Head of caudate nucleus (tissue), 42 donors: ENCODE results near the gene ASXL1.

ENCODE experiments used
- DNase-seq, 42 donors: peaks; one replicate each; pipeline versions ENCODE4 v3.0.0 to v3.0.0-alpha.2; 2020 to 2021; ENCODE audit warnings: mixed read lengths in 7 of 42
- intact Hi-C: fragments of 100-400 bp; cut with DNase I; formaldehyde crosslinking; loops from one replicate; pipeline ENCODE4 v1.15.0; 2022

Gene ASXL1

GRCh38 chr20:32466739-32467505, 108.8 kb downstream of the ASXL1 start:
- DNase-seq: peak in 5 of 42 donors; percentile 48 to 66 (median 48)
- intact Hi-C loops: loop anchor here (2.0 kb wide), 1 partner anchor 16 kb away; no protein-coding TSS in a partner anchor

GRCh38 chr20:32467506-32468312, 109.6 kb downstream of the ASXL1 start:
- no peak for DNase-seq
- intact Hi-C loops: loop anchor here (2.0 kb wide), 1 partner anchor 15 kb away; no protein-coding TSS in a partner anchor

DNA sequence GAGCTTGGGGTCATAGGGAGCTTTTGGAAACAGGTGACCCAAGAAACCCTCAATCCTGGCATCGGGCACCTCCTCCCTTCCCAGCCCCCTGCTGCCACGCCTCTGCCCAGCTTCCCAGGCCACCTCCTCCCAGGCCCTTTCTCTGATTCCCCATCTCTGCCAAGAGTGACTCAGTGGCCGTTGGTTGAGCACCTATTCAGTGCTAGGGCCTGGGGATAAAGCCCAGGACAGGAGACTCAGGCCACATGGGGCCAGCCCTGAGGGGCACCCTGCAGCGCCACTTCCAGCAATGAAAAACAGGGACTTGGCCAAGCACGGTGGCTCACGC, 110.1 kb downstream of the ASXL1 start:
- DNase-seq: no peak
- intact Hi-C loops: no loop called here

GRCh38 chr20:32468860-32469259, 110.7 kb downstream of the ASXL1 start:
- DNase-seq: no peak
- intact Hi-C loops: no loop called here

DNA sequence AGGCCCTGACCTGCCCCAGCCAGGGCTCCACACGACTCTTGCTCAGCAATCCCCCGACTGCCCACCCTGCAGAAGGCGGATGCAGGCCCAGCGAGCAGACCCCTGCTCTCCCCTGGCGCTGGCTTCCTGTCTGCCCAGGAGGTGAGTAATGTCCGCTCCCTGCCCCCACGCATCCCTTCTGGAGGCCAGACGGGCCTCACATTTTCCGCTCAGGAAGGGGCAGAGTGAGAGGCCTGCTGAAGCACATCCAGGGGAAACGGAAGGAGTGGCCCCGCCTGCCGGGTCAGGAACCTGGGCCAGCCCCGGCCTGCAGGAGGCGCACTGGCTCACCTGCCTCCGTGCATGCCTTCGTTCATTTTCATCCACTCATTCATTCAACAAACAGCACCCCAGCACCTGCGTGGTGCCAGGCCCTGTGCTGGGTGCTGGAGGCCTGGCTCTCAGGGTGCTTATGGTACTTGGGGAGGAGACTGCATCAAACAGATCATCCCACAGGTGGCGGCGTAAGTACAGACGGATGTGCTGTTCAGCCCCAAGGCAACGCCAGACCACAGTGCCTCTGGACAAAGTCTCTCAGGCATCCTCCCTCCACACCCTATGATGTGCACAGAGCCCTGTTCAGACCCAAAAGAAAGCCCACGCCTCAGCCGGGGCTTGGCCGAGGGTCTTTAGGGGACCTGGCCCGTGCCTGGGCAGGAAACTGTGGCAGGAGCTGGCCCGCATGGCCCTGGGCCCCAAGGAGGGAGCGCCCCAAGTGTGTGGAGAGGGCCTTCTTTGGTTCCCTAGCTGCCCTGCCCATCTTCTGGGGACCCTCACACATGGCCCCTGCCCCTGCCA, 112.1 kb downstream of the ASXL1 start:
- intact Hi-C loops: no loop called here
- DNase-seq: no peak

DNA sequence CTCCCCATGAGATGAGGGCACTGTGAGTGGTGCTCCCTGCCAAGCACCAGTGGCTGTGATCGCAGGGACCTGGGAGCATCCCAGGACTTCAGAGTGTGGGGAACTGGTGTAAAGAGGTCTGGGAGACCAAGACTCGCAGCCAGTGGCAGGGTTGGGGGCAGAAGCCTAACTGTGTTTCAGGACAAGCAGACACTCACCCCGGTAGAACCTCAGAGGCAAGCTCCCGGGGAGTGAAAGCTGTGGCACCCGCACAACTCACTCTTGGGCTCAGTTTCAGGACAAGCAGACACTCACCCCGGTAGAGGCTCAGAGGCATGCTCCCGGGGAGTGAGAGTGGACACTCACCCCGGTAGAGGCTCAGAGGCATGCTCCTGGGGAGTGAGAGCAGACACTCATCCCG, 112.8 kb downstream of the ASXL1 start:
- DNase-seq: no peak
- intact Hi-C loops: no loop called here

GRCh38 chr20:32472581-32473207, 114.6 kb downstream of the ASXL1 start:
- intact Hi-C loops: no loop called here
- DNase-seq: no peak

DNA sequence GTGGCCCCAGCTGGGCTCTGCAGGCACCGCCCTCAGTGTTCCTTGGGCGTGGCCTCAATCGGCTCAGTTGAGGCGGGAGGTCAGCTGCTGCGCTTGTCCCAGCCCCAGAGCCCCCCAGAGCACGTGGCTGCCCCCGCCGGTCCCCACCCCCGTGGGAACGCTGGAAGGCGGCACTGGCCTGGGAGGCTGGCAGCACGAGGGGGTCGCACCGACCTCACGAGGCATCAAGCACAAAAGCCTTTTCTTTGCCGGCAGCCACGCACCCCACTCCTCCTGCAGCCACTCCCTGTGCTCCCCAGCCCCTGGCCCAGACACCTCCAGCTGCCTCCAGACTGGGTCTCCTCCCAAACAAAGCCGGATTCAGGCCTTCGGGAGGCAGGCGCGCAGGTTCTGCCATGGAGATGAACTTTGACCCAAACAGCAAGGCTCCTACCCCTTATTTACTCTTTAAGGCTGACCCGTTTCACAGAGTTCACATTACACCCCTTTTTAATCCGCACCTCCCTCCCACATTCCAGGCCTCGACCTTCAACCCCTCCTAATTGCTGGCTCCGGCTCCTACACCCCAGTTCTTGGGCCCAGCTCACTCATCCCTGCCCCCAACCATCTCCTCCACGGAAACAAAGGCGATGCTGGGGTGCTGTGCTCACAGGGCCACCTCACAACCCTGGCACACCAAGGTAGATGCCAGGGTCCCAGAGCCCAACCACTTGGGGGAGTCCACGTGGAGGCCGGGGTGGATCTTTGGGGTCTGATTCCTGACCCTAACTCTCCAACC, 115.3 kb downstream of the ASXL1 start:
- intact Hi-C loops: no loop called here
- peak in 11 of 42 donors; percentile 40 to 81 (median 60) for DNase-seq

DNA sequence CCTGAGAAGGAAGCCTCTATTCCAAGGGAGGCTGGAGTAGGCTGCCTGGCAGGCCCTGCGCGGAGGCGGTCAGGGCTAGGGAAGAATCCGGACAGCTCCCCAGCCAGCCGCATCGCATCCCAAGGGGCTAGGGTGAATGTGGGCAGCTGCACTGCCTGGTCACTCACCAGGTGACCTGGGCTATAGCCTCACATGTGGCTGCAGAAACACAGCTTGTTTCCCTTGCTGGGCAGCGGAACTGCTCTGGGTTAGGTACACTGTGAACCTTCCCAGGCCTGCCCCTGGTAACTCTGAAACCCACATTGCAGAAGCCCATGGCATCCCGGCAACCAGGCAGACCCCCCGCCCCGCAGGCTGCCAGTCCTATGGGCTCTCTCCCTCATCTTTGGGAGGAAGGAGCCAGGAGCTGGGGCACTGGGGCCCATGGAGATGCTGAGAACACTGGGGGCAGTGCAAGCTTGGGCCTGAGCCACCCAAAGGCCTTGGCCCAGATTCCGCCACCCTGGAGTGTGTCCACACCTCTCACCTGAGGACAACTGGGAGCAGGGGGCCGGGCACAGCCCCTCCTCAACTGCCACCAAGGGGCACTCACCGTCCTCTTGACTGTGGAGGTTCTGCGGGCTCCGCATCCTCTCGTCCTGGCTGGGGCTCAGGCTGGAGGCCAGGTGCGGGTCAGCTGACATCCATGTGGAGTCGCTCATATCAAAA, 116.0 kb downstream of the ASXL1 start:
- intact Hi-C loops: no loop called here

GRCh38 chr20:32474717-32474966, 116.5 kb downstream of the ASXL1 start:
- no peak for DNase-seq
- intact Hi-C loops: no loop called here

More for the DNA sequence above, 116.0 kb downstream of the ASXL1 start:
- peak in 2 of 42 donors; percentile 33 to 45 for DNase-seq

DNA sequence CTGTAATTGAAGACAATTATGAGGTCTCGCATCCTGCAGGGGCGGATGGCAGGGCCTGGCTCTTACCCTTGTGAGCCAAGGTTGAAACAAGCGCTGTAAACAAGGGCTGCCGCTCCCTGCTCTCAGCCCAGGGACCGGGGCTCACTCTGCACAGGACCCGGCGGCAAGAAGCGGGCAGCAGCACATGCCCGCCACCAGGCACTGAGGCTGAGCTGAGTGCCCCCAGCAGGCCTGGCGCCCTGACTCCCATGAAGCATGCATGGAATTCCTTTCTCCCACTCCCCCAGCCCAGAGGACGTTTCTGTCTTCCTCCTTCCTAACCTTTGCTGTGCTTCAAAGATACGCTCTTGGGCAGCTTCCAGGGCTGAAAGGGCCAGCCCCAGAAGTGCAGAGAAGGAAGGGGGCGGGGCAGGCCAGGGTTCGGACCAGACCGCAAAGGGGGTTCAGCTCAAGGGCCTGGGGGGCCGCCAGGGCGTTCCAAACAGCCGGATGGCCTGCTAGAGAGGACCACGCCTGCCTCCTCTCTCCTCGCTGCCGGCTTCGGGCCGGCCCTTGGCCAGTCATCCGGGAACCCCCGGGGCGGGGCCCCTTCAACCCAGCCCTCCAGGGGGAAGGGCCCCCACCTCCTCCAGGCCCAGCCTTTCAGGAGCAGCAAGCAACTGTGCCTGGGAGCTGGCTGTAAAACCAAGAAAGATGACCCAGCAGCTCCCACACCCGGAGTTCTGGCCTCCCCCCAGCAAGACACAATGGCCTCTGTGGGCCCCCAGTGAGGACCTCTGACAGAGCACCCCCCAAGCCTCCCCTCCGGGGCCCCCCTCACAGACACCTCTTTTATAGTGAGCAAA, 117.1 kb downstream of the ASXL1 start:
- DNase-seq: peak in 41 of 42 donors; percentile 53 to 88 (median 75)
- intact Hi-C loops: no loop called here

DNA sequence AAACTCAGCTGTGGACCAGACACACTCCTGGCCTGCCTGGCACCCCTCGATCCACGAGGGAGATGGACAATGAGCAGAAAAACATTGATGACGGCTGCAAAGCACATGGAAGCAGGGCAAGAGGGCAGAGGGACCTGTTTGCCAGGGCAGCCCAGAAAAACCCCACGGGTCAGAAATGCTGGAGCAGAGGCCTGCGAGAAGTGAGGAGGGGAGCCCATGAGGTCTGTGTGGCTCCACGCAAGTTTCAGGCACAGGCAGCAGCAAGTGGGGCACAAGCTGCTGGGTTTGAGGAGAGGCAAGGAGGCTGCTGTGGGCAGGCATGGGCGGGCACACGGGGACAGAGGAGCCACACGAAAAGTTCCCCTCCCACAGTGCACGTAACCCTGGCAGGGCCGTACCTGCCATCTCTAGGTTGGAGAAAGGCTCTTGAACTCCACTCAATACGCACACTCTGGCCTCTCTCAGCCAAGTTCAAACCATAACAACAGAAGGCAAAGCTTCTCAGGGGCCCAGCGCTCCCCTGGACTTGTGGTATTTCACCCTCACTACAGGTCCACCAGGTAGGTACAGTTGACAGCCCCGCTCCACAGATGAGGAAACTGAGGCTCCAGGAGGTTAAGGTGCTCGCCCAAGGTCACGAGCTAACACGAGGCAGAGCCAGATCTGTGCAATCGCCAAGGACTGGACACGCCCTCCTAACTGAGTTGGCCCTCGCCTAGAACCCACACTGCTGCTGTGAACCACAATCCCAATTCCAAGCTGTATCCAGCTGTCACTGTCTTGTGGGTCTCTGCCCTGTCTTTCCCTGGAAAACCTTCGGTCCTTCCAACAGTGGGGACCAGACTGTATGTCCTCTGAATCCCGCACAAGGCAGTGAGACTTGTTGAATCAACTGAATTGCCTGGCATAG, 118.8 kb downstream of the ASXL1 start:
- intact Hi-C loops: no loop called here
- peak in 3 of 42 donors; percentile 4 to 27 (median 20) for DNase-seq

GRCh38 chr20:32477594-32478512, 119.7 kb downstream of the ASXL1 start:
- intact Hi-C loops: no loop called here
- peak in 20 of 42 donors; percentile 40 to 79 (median 60) for DNase-seq

DNA sequence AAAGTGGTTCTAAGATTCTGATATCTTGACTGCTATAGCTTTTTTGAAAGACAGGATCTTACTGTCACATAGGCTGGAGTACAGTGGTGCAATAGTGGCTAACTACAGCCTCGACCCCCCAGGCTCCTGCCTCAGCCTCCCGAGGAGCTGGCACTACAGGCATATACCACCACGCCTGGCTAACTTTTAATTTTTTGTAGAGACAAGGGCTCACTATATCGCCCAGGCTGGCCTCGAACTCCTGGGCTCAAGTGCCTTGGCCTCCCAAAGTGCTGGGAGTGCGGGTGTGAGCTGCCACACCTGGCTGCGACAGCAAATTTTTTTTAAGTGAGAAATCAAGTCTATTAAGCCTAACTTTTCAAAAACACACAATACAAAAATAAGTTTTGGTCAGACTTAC, 120.4 kb downstream of the ASXL1 start:
- DNase-seq: peak in 1 of 42 donors; percentile 18
- intact Hi-C loops: no loop called here

- DNase-seq: peak in 1 of 42 donors; percentile 25
- intact Hi-C loops: no loop called here
These were observed 120.9 kb downstream of the ASXL1 start for GRCh38 chr20:32479012-32479411.
